Naive thymus-derived CD8-positive, alpha-beta T cell (primary cell): ENCODE results near the gene ITGA1. TPM values are rescaled to one million over a fixed set of nuclear protein-coding genes. Genes with fewer than 3 reads are reported as not detected.
A peak's percentile ranks its signal among the peaks of the same experiment; 100 is the strongest.

Experiments
- ATAC-seq, 2 donors: fragments of 150-1000 bp; cut with Tn5 transposase in 1 of 2; sonication (Bioruptor Pico), chemical (Tn5 transposase) in 1 of 2; 1 replicate in 1 of 2; 2 replicates in 1 of 2; pipeline ENCODE4 v1.10.0; 2021; ENCODE audit warnings: mild to moderate bottlenecking in 2 of 2, moderate library complexity in 2 of 2
- POLR2A ChIA-PET: fragments of 350-600 bp; sonication (Branson Sonifier 250); formaldehyde crosslinking; loops from one replicate; lab custom pipeline; 2021; ENCODE audit warnings: antibody characterized with exemption; lab: Charles Lee
- DNase-seq, 10 donors: peaks; one replicate each; pipeline versions ENCODE4 v3.0.0 to v3.0.0-alpha.2; 2020 to 2022
- H3K27ac Mint-ChIP-seq, 10 donors: one replicate each; pipeline ENCODE4 v1.8.0; 2020 to 2022; ENCODE audit warnings: mild to moderate bottlenecking in 10 of 10, mixed read lengths in 10 of 10, moderate library complexity in 4 of 10, inconsistent platforms in 1 of 10
- H3K27me3 Mint-ChIP-seq, 5 donors: one replicate each; pipeline ENCODE4 v1.8.0; 2021 to 2022; ENCODE audit warnings: mixed read lengths in 5 of 5
- H3K36me3 Mint-ChIP-seq, 3 donors: one replicate each; pipeline ENCODE4 v1.8.0; 2020 to 2022; ENCODE audit warnings: mixed read lengths in 3 of 3, mild to moderate bottlenecking in 2 of 3, inconsistent platforms in 1 of 3
- H3K4me1 Mint-ChIP-seq, 4 donors: one replicate each; pipeline ENCODE4 v1.8.0; 2021 to 2022; ENCODE audit warnings: mixed read lengths in 4 of 4
- H3K4me3 Mint-ChIP-seq, 10 donors: one replicate each; pipeline ENCODE4 v1.8.0; 2020 to 2022; ENCODE audit warnings: mild to moderate bottlenecking in 10 of 10, mixed read lengths in 10 of 10, moderate library complexity in 6 of 10, inconsistent platforms in 1 of 10
- H3K9me3 Mint-ChIP-seq, 9 donors: one replicate each; pipeline ENCODE4 v1.8.0; 2020 to 2022; ENCODE audit warnings: mixed read lengths in 9 of 9, mild to moderate bottlenecking in 3 of 9, inconsistent platforms in 1 of 9, moderate library complexity in 1 of 9
- polyA plus RNA-seq, 3 donors: library from polyadenylated mRNA; unstranded; fragments of 300-500 nt; fragmentation: Illumina TruSeq; gene quantifications; one replicate each; pipeline ENCODE4 v1.2.3, GENCODE V29; 2021
- total RNA-seq, 8 experiments: library from RNA in 2 of 8; stranded (reverse) in 2 of 8; gene quantifications; one replicate each; pipeline ENCODE4 v1.2.3 and lab custom pipeline; 2021 to 2026

Gene ITGA1
- total and polyA plus RNA-seq, 5 experiments from 2014 or later, result 0.27 to 4.6 (median 1.1) TPM

GRCh38 chr5:53003144-53003543, 215.4 kb downstream of the ITGA1 start:
- H3K27ac Mint-ChIP-seq, result peak overlapping the region in 1 of 10 donors; percentile 35
- H3K4me1 Mint-ChIP-seq, result peaks cover 8 to 25% (median 16%) of the 10 kb centered on the region in 4 donors
- ATAC-seq (no peak), DNase-seq (no peak)
- no peaks in the 10 kb centered on the region for H3K36me3 Mint-ChIP-seq
- H3K4me3 Mint-ChIP-seq, result no peak overlapping the region
- peaks cover 0 to 9% (median 0%) of the 10 kb centered on the region in 5 donors for H3K27me3 Mint-ChIP-seq
- POLR2A ChIA-PET, result no interaction called here
- H3K9me3 Mint-ChIP-seq, result no peaks in the 10 kb centered on the region

GRCh38 chr5:53006911-53007890, 219.5 kb downstream of the ITGA1 start:
- DNase-seq (no peak), ATAC-seq (no peak)
- H3K9me3 Mint-ChIP-seq, result no peaks in the 10 kb centered on the region
- H3K27me3 Mint-ChIP-seq, result peaks cover 0 to 6% (median 0%) of the 10 kb centered on the region in 5 donors
- peaks cover 8 to 25% (median 16%) of the 10 kb centered on the region in 4 donors for H3K4me1 Mint-ChIP-seq
- no peak overlapping the region for H3K4me3 Mint-ChIP-seq
- peak overlapping the region in 2 of 10 donors; percentile 17 to 32 for H3K27ac Mint-ChIP-seq
- H3K36me3 Mint-ChIP-seq, result no peaks in the 10 kb centered on the region
- POLR2A ChIA-PET, result no interaction called here

- H3K27me3 Mint-ChIP-seq, result no peaks in the 10 kb centered on the region
- DNase-seq (no peak), ATAC-seq (no peak)
- H3K4me1 Mint-ChIP-seq, result peaks cover 8 to 23% (median 16%) of the 10 kb centered on the region in 4 donors
- POLR2A ChIA-PET, result no interaction called here
- H3K27ac Mint-ChIP-seq, result peak overlapping the region in 1 of 10 donors; percentile 18
- no peaks in the 10 kb centered on the region for H3K36me3 Mint-ChIP-seq
- no peak overlapping the region for H3K4me3 Mint-ChIP-seq
- peaks cover 0 to 1% (median 0%) of the 10 kb centered on the region in 9 donors for H3K9me3 Mint-ChIP-seq
These were observed 221.0 kb downstream of the ITGA1 start for GRCh38 chr5:53008751-53009150.

Other genes starting within 250 kb of the ITGA1 start
- 1 to 10 TPM; 7.4 to 8.5 TPM for gene PELO, start within 50 bp of the ITGA1 start, total RNA-seq
- gene PELO, start within 50 bp of the ITGA1 start, polyA plus RNA-seq, result 1 to 10 TPM; 2.2 to 4.5 (median 2.6) TPM
- not detected for gene ITGA2, start 201.4 kb downstream of the ITGA1 start, total RNA-seq
- gene ITGA2, start 201.4 kb downstream of the ITGA1 start, polyA plus RNA-seq, result under 1 TPM in 2 of 3 donors, not detected in 1; 0.06 to 0.19 TPM